H1 (cell line): ENCODE measurements around the gene STEAP3.

Source experiments
- BCL11A ChIP-seq, 2 experiments: IDR thresholded peaks; one replicate each; pipeline ENCODE4 v1.6.1; 2011; ENCODE audit warnings: low read depth in 2 of 2, low read length in 2 of 2, mild to moderate bottlenecking in 2 of 2
- MAFK ChIP-seq: IDR thresholded peaks from 2 replicates; pipeline ENCODE4 v1.6.1; 2012; ENCODE audit warnings: low read depth, mild to moderate bottlenecking, improper control_type of control experiment, low read length
- TAF1 ChIP-seq: IDR thresholded peaks from 2 replicates; pipeline ENCODE4 v1.6.1; 2011; ENCODE audit warnings: mild to moderate bottlenecking, low read depth, low read length
- YY1 ChIP-seq: IDR thresholded peaks from 2 replicates; pipeline ENCODE4 v1.6.1; 2011; ENCODE audit warnings: low read depth, mild to moderate bottlenecking, low read length
- TF ChIP-seq, protein P1 (sequence below), 3 experiments: IDR thresholded peaks; 1 replicate in 2 of 3; 2 replicates in 1 of 3; pipeline versions ENCODE4 v1.5.1 to v1.6.1; 2011; ENCODE audit warnings: low read length in 3 of 3, mild to moderate bottlenecking in 3 of 3, inconsistent platforms in 2 of 3, low read depth in 1 of 3, moderate library complexity in 1 of 3; ENCODE audit not compliant: insufficient read depth in 1 of 3; ENCODE audit errors: control extremely low read depth in 1 of 3

DNA sequence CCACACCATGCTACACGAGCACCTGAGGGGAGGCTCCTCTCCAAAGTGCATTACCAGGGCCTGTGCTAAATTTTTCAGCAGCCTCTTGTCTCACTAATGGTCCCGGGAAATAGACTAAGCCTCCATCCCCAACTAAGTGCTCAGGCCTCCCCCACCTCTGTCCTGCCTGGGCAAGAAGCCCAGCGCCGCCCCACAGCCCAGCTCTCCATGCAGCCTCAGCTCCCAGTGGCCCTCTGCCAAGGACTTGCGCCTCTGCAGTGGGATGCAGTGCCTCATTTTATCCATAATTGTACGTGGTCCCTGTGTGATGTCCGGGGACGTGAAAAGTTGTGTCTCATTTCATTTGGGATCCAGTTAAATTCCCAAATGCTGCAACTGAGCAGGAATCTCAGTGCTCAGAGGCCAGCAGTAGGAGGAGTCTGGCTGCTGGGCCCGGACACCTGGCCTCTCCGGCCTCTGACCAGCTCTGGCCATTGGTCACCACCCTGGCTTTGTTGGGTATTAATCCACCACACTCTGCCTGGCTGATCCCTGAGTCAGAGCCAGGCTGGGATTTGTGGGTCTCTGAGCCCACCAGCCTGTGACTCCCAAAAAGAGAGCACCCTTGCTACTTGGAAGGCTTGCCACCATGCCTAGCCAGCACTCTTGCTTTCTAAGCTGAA lies 11.4 kb upstream of the STEAP3 start:
- no peak for TF ChIP-seq MAFK
- TF ChIP-seq TAF1 = no peak
- TF ChIP-seq BCL11A (IDR thresholded peaks at IDR 0.05; ENCODE audit: low read depth in 2 of 2, low read length in 2 of 2) = no peak
- TF ChIP-seq, protein P1, sequence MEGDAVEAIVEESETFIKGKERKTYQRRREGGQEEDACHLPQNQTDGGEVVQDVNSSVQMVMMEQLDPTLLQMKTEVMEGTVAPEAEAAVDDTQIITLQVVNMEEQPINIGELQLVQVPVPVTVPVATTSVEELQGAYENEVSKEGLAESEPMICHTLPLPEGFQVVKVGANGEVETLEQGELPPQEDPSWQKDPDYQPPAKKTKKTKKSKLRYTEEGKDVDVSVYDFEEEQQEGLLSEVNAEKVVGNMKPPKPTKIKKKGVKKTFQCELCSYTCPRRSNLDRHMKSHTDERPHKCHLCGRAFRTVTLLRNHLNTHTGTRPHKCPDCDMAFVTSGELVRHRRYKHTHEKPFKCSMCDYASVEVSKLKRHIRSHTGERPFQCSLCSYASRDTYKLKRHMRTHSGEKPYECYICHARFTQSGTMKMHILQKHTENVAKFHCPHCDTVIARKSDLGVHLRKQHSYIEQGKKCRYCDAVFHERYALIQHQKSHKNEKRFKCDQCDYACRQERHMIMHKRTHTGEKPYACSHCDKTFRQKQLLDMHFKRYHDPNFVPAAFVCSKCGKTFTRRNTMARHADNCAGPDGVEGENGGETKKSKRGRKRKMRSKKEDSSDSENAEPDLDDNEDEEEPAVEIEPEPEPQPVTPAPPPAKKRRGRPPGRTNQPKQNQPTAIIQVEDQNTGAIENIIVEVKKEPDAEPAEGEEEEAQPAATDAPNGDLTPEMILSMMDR (IDR thresholded peaks at IDR 0.05; ENCODE audit: control extremely low read depth in 1 of 3, insufficient read depth in 1 of 3, low read depth in 1 of 3, low read length in 3 of 3) = no peak
- no peak for TF ChIP-seq YY1
